Activated CD8-positive, alpha-beta memory T cell treated with anti-CD3 and anti-CD28 coated beads, Interleukin-2, amount 50 U/mL, for 24 hours (primary cell): ENCODE data around the gene NAV3.

Source experiments
- DNase-seq: peaks from one replicate; pipeline ENCODE4 v3.0.0-alpha.2; 2020; ENCODE audit errors: extremely low read depth

The NAV3 gene

GRCh38 chr12:78185651-78186050, 355.0 kb downstream of the NAV3 start:
- DNase-seq, result no peak

- DNase-seq, result no peak
Measured at GRCh38 chr12:78186670-78187069, 356.0 kb downstream of the NAV3 start.

- DNase-seq, result no peak
Measured at GRCh38 chr12:78187741-78188140, 357.0 kb downstream of the NAV3 start.

- DNase-seq, result no peak
Measured at GRCh38 chr12:78189656-78190055, 359.0 kb downstream of the NAV3 start.

GRCh38 chr12:78191611-78192010, 360.9 kb downstream of the NAV3 start:
- DNase-seq, result no peak

- no peak for DNase-seq
Measured at GRCh38 chr12:78192979-78193378, 362.3 kb downstream of the NAV3 start.

- no peak for DNase-seq
Measured at GRCh38 chr12:78194448-78194847, 363.8 kb downstream of the NAV3 start.

GRCh38 chr12:78198896-78199295, 368.2 kb downstream of the NAV3 start:
- DNase-seq, result no peak

GRCh38 chr12:78199926-78200325, 369.2 kb downstream of the NAV3 start:
- no peak for DNase-seq

- DNase-seq, result no peak
Measured at GRCh38 chr12:78204926-78205325, 374.2 kb downstream of the NAV3 start.

- DNase-seq, result no peak
Measured at GRCh38 chr12:78208092-78208491, 377.4 kb downstream of the NAV3 start.

- no peak for DNase-seq
Measured at GRCh38 chr12:78209846-78210505, 379.3 kb downstream of the NAV3 start.

- DNase-seq, result no peak
Measured at GRCh38 chr12:78210506-78210860, 379.8 kb downstream of the NAV3 start.

GRCh38 chr12:78210894-78211302, 380.2 kb downstream of the NAV3 start:
- DNase-seq, result no peak

- DNase-seq, result no peak
Measured at GRCh38 chr12:78220811-78221210, 390.1 kb downstream of the NAV3 start.

GRCh38 chr12:78224154-78224553, 393.5 kb downstream of the NAV3 start:
- DNase-seq, result no peak

- DNase-seq, result no peak
Measured at GRCh38 chr12:78226763-78227162, 396.1 kb downstream of the NAV3 start.

- no peak for DNase-seq
Measured at GRCh38 chr12:78229591-78230101, 399.0 kb downstream of the NAV3 start.

- no peak for DNase-seq
Measured at GRCh38 chr12:78232756-78233155, 402.1 kb downstream of the NAV3 start.

GRCh38 chr12:78236264-78236663, 405.6 kb downstream of the NAV3 start:
- DNase-seq, result no peak

GRCh38 chr12:78239544-78239943, 408.9 kb downstream of the NAV3 start:
- DNase-seq, result no peak

- DNase-seq, result no peak
Measured at GRCh38 chr12:78240827-78241226, 410.1 kb downstream of the NAV3 start.

GRCh38 chr12:78241446-78241845, 410.8 kb downstream of the NAV3 start:
- no peak for DNase-seq

- DNase-seq, result no peak
Measured at GRCh38 chr12:78244916-78245507, 414.3 kb downstream of the NAV3 start.
